Spinal cord (tissue), 10 donors: ENCODE results near the gene INTS7. TPM values are rescaled to one million over a fixed set of nuclear protein-coding genes. Genes with fewer than 3 reads are reported as not detected.
A peak's percentile ranks its signal among the peaks of the same experiment; 100 is the strongest.

Source experiments
- DNase-seq, 6 donors: peaks; one replicate each; pipeline versions ENCODE4 v3.0.0 to v3.0.0-alpha.2; 2013 to 2015; ENCODE audit warnings: low spot score in 6 of 6, low read depth in 4 of 6
- H3K27ac ChIP-seq: one replicate; pipeline ENCODE4 v1.5.1; 2013; ENCODE audit warnings: low read depth, low read length, control low read depth
- H3K27me3 ChIP-seq: one replicate; pipeline ENCODE4 v1.6.1; 2013; ENCODE audit warnings: low read length; ENCODE audit not compliant: control insufficient read depth, insufficient read depth
- H3K36me3 ChIP-seq: one replicate; pipeline ENCODE4 v1.6.1; 2013; ENCODE audit warnings: low read length; ENCODE audit not compliant: control insufficient read depth, insufficient read depth
- H3K4me1 ChIP-seq: one replicate; pipeline ENCODE4 v1.6.1; 2013; ENCODE audit warnings: low read length; ENCODE audit not compliant: control insufficient read depth, insufficient read depth
- H3K4me3 ChIP-seq: one replicate; pipeline ENCODE4 v1.5.1; 2013; ENCODE audit warnings: low read depth, low read length, control low read depth
- H3K9me3 ChIP-seq: one replicate; pipeline ENCODE4 v1.6.1; 2013; ENCODE audit warnings: low read length; ENCODE audit not compliant: control insufficient read depth, insufficient read depth
- WGBS: methylation state at CpG from one replicate; pipeline ENCODE4 v1.1.5; 2013; ENCODE audit warnings: missing lambda C conversion rate; ENCODE audit not compliant: insufficient coverage; 5-methylcytosine and 5-hydroxymethylcytosine counted together
- polyA plus RNA-seq, 2 donors: library from polyadenylated mRNA; unstranded; fragments of 120-200 nt; gene quantifications; one replicate each; pipeline ENCODE4 v1.2.1, GENCODE V29; 2013; ENCODE audit not compliant: insufficient read length in 2 of 2
- small RNA-seq: library from RNA; depleted of rRNA; stranded (forward); fragments of <200 nt; gene quantifications from one replicate; pipeline ENCODE3, GENCODE V24; 2014; ENCODE audit warnings: low replicate concordance
- total RNA-seq, 2 donors: library from RNA; depleted of rRNA in 1 of 2; stranded (reverse); fragments of 120-200 nt in 1 of 2; fragments of >200 nt in 1 of 2; gene quantifications; one replicate each; pipeline versions ENCODE4 v1.2.3 to v1.2.4, GENCODE V29; 2013 to 2014
- donor health status: healthy.

The INTS7 gene
- total and polyA plus RNA-seq, 4 donors = 12.8 to 22.5 (median 17.6) TPM

DNA sequence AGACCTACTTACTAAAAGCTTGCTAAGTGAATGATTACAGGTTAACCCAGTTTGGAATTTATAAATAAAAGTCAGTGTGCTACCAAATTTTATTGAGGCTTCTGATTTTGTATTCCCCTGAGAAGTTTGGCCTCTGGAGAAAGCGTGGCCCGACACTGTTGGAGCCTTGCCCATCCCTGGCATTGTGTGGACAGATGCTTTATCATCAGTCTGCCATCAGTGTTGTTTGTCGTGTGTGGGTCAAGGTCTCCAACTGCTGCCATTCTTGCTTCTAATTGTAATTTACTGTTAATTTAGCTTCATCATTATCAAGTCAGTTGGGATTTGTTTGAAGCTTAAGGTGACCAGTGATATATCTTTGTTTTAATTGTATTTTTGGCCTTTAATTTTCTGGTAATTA lies 142.8 kb downstream of the INTS7 start:
- H3K36me3 ChIP-seq = no peaks in the 10 kb centered on the region
- peak in 1 of 6 donors; percentile 20 for DNase-seq
- no peaks in the 10 kb centered on the region for H3K4me1 ChIP-seq
- 20% methylated on average over 2 of the region's 3 CpGs for WGBS
- no peaks in the 10 kb centered on the region for H3K27me3 ChIP-seq
- no peak overlapping the region for H3K27ac ChIP-seq
- no peak overlapping the region for H3K4me3 ChIP-seq
- no peaks in the 10 kb centered on the region for H3K9me3 ChIP-seq

DNA sequence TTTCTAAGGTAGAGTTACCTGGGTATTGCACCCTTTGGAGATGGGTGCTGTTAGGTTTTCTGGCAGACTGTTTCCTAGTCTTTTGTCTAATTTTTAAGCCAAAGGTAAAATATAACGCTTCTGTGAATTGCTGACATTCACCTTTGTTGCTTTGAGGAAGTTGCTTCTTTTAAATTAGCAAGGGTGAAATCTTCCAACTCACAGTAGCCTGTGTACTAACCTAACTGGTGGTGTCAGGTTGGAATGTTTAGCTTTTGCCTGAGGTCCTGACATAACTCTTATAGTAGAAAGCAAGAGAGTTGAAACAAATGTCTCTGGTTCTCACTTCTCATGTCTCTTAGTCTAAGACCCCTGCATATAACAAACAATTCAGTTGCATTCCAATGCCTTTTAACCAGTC lies 143.6 kb downstream of the INTS7 start:
- H3K9me3 ChIP-seq = no peaks in the 10 kb centered on the region
- WGBS = no CpG with 5 or more reads among the region's 1 CpG
- DNase-seq = no peak

More for the DNA sequence above, 143.6 kb downstream of the INTS7 start:
- no peaks in the 10 kb centered on the region for H3K36me3 ChIP-seq
- no peaks in the 10 kb centered on the region for H3K4me1 ChIP-seq
- no peak overlapping the region for H3K4me3 ChIP-seq
- no peak overlapping the region for H3K27ac ChIP-seq
- H3K27me3 ChIP-seq = no peaks in the 10 kb centered on the region

Small RNA genes within 50 kb of the gene (small RNA-seq; reads per million reads assigned to genes)
- gene MIR3122 (not detected), gene RF00568 (not detected)

Other genes starting within 250 kb of the INTS7 start
- 10 to 100 TPM; 44.9 to 73.0 TPM for gene LPGAT1, start 204.8 kb downstream of the INTS7 start, total RNA-seq
- gene LPGAT1, start 204.8 kb downstream of the INTS7 start, polyA plus RNA-seq = 10 to 100 TPM; 25.6 to 29.2 TPM
- 10 to 100 TPM in 1 of 2 donors, 1 to 10 TPM in 1; 9.2 to 12.1 TPM for gene DTL, start 191 bp upstream of the INTS7 start, total RNA-seq
- 1 to 10 TPM; 8.0 to 9.2 TPM for gene DTL, start 191 bp upstream of the INTS7 start, polyA plus RNA-seq
- gene PPP2R5A, start 249.9 kb upstream of the INTS7 start, total RNA-seq = 10 to 100 TPM; 27.7 to 41.0 TPM
- gene PPP2R5A, start 249.9 kb upstream of the INTS7 start, polyA plus RNA-seq = 10 to 100 TPM; 34.2 to 45.2 TPM